A549 treated with CORT108297 at 1 μM for 4 hours (cell line): ENCODE data around the gene CEP63. TPM values are rescaled to one million over a fixed set of nuclear protein-coding genes. Genes with fewer than 3 reads are reported as not detected.

ENCODE experiments used
- total RNA-seq: library from RNA; stranded (reverse); fragments of 200-300 nt; extraction: Qiagen RNA extraction; gene quantifications from 5 replicates; pipeline ENCODE4 v1.2.3, GENCODE V29; 2022

Gene CEP63
- 11.1 to 23.7 TPM (median 13.3 TPM) in 5 replicates for total RNA-seq

DNA sequence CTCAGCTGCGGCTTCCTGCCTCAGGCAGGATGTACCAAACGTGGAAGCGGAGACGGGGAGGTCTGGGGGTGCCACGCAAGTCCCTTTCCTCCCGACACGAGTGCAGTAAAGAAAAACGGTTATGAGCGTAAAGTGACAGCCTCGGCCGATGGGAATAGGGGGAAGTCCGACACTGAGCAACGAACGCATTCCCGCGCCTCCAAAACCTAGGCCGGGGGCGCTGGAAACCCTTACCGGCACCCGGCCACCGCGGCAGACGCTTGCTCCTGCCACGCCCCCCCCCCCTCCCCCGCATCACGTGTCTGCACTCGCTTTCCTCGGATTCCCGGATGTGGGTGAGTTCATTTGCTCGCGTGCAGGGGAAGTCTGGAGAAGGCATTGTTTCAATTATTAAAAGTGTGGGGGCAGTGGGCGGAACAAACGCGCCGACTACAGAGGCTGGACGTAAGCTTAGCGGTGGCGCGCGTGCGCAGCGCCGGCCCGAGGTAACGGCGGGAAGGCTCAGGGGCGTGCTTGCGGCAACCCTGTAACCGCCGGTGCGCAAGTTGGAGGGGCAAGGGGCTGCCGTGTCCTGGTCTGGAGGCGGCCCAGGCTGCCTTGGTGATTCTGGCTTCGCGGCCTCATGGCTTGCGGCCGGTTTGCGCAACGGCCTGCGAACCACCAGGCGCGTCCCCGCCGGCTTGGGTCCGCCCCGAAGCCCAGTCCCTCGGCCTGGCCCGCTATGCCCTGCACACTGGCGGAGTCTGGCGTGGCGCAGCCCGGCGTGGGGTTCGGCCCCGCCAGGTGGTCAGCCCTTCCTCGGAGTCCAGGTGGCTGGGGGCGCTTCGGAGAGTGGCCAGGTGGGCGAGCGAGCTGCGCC lies at the start of gene CEP63, which contains the start of gene ANAPC13:
Gene CEP63, plus strand, starts transcription at position 340 of the 859 bp plus-strand sequence. CDS start 9,264 bp downstream, outside the sequence.
Gene ANAPC13, minus strand, starts transcription at position 268 of the 859 bp plus-strand sequence. CDS start 3,081 bp downstream, outside the sequence.

Other genes starting within 250 kb of the CEP63 start
- 26.1 to 37.5 TPM (median 29.5 TPM) in 5 replicates for gene RYK, start 235.2 kb upstream of the CEP63 start, total RNA-seq
- gene AMOTL2, start 111.6 kb upstream of the CEP63 start, total RNA-seq = 37.2 to 46.2 TPM (median 44.0 TPM) in 5 replicates
- gene ANAPC13, start 72 bp upstream of the CEP63 start, total RNA-seq = 43.6 to 58.3 TPM (median 47.0 TPM) in 5 replicates
- 0.07 to 0.21 TPM (median 0.09 TPM) in 5 replicates for gene KY, start 165.0 kb downstream of the CEP63 start, total RNA-seq